ENCODE measurements around the gene KPNA1. TPM values are rescaled to one million over a fixed set of nuclear protein-coding genes. Genes with fewer than 3 reads are reported as not detected.

Gene KPNA1
- total and polyA plus RNA-seq, 2 experiments from 2014 or later, result 33.3 to 42.2 TPM

Other genes starting within 250 kb of the KPNA1 start
- gene CSTA, start 189.7 kb downstream of the KPNA1 start, total RNA-seq, result not detected in 2 replicates
- not detected in 2 replicates for gene CSTA, start 189.7 kb downstream of the KPNA1 start, polyA plus RNA-seq
- 54.8 and 60.7 TPM in 2 replicates for gene MIX23, start 131.7 kb downstream of the KPNA1 start, total RNA-seq
- gene MIX23, start 131.7 kb downstream of the KPNA1 start, polyA plus RNA-seq, result 79.8 and 81.5 TPM in 2 replicates
- gene FAM162A, start 130.8 kb downstream of the KPNA1 start, total RNA-seq, result 182 and 209 TPM in 2 replicates
- 613 and 642 TPM in 2 replicates for gene FAM162A, start 130.8 kb downstream of the KPNA1 start, polyA plus RNA-seq
- gene WDR5B, start 98.9 kb downstream of the KPNA1 start, total RNA-seq, result 3.1 and 4.9 TPM in 2 replicates
- gene WDR5B, start 98.9 kb downstream of the KPNA1 start, polyA plus RNA-seq, result 3.9 and 4.2 TPM in 2 replicates
- 0.25 and 0.42 TPM in 2 replicates for gene PARP9, start 49.4 kb upstream of the KPNA1 start, total RNA-seq
- gene PARP9, start 49.4 kb upstream of the KPNA1 start, polyA plus RNA-seq, result 0.56 and 0.60 TPM in 2 replicates
- 0.14 and 0.33 TPM in 2 replicates for gene DTX3L, start 49.4 kb upstream of the KPNA1 start, total RNA-seq
- 0.04 and 0.22 TPM in 2 replicates for gene DTX3L, start 49.4 kb upstream of the KPNA1 start, polyA plus RNA-seq
- not detected in 2 replicates for gene PARP15, start 62.7 kb upstream of the KPNA1 start, total RNA-seq
- gene PARP15, start 62.7 kb upstream of the KPNA1 start, polyA plus RNA-seq, result 0.05 TPM in 1 of 2 replicates, not detected in the other
- gene PARP14, start 165.9 kb upstream of the KPNA1 start, total RNA-seq, result 1.0 and 4.0 TPM in 2 replicates
- gene PARP14, start 165.9 kb upstream of the KPNA1 start, polyA plus RNA-seq, result 0.42 and 1.0 TPM in 2 replicates

Data from cardiac muscle cell (in vitro differentiated cells and primary cell).